Activated B cell treated with CpG ODN at 0.5 μM for 24 hours (primary cell): ENCODE measurements around the gene C1orf56. TPM values are rescaled to one million over a fixed set of nuclear protein-coding genes. Genes with fewer than 3 reads are reported as not detected.
A peak's percentile ranks its signal among the peaks of the same experiment; 100 is the strongest.
"Not testable (repeated sequence)": the region's sequence is repeated elsewhere in the genome, so short reads cannot be mapped to it uniquely, and the experiment has no call there.

Experiments used
- ATAC-seq: fragments of 200-7000 bp; cut with Tn5 transposase; one replicate; pipeline ENCODE4 v1.10.0; 2021; ENCODE audit warnings: low read depth, mild to moderate bottlenecking, moderate library complexity
- CTCF ChIA-PET: fragments of 350-600 bp; sonication (Branson Sonifier 250); formaldehyde crosslinking; loops from one replicate; lab custom pipeline; 2021; ENCODE audit warnings: antibody characterized with exemption; lab: Charles Lee
- POLR2A ChIA-PET: fragments of 350-600 bp; sonication (Branson Sonifier 250); formaldehyde crosslinking; loops from one replicate; lab custom pipeline; 2021; ENCODE audit warnings: antibody characterized with exemption; lab: Charles Lee
- DNase-seq: peaks from one replicate; pipeline ENCODE4 v3.0.0; 2022
- H3K27ac Mint-ChIP-seq: one replicate; pipeline ENCODE4 v1.8.0; 2020; ENCODE audit warnings: mixed read lengths
- H3K27me3 Mint-ChIP-seq: one replicate; pipeline ENCODE4 v1.8.0; 2021; ENCODE audit warnings: mixed read lengths
- H3K36me3 Mint-ChIP-seq: one replicate; pipeline ENCODE4 v1.8.0; 2021; ENCODE audit warnings: low read depth, mixed read lengths
- H3K4me1 Mint-ChIP-seq: one replicate; pipeline ENCODE4 v1.8.0; 2021; ENCODE audit warnings: mixed read lengths
- H3K4me3 Mint-ChIP-seq: one replicate; pipeline ENCODE4 v1.8.0; 2020; ENCODE audit warnings: mild to moderate bottlenecking, mixed read lengths
- H3K9me3 Mint-ChIP-seq: one replicate; pipeline ENCODE4 v1.8.0; 2020; ENCODE audit warnings: mixed read lengths
- intact Hi-C: fragments of 100-400 bp; cut with micrococcal nuclease; formaldehyde crosslinking; loops from one replicate; pipeline ENCODE4 v1.15.1; 2024
- total RNA-seq: library from RNA; stranded (reverse); gene quantifications from 2 replicates; pipeline ENCODE4 v1.2.3, GENCODE V29; 2022
- TF ChIP-seq, protein P1 (sequence below): fragments of 200-600 bp; IDR thresholded peaks from one replicate; pipeline ENCODE4 v1.8.0; 2022; ENCODE audit warnings: antibody characterized with exemption, mild to moderate bottlenecking

Gene C1orf56
- total RNA-seq, 1 donor from 2014 or later, result 2.5 TPM

DNA sequence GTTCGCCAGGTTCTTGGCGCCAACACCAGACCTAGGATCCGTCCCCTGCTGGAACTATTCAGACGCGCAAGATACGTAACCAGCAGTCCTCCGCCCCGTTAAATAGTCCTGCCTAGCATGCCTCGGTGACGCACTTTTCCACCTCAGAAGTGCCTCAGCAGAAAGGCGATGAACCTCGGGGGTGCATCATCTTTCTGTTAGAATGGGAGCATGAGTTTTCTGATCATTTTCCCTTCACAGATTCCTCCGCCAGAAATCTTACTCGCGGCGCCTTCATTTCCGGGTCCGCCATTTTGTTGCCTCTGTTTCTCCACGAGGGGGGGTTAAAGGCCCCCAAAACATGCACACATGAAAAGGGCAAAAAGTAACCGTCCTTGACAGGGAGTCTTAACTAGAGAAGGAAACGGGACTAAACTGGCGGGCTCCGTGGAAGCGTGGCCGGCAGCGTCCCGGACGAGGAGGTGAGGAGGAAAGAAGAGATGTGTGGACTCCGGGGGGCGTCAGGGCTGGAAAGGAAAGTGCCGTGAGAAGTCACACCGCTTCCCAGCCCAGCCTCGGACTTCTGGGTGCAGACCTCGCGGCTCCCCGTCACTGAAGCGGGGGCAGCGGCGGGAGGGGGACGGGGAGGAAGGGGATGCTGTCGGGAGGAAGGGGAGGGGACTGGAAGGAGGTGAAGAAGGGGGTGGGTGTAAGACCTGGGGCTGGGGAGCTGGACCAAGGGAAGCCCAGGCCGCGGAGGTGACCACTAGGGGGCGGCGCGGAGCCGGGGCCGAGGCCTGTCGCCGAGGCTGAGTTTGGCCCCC is 23.1 kb downstream of the C1orf56 start, which contains the start of gene GABPB2:
GABPB2 (plus strand) TSS at position 288 of the 803 bp plus-strand sequence. CDS start 17,429 bp downstream, outside the sequence.
- TF ChIP-seq, protein P1, sequence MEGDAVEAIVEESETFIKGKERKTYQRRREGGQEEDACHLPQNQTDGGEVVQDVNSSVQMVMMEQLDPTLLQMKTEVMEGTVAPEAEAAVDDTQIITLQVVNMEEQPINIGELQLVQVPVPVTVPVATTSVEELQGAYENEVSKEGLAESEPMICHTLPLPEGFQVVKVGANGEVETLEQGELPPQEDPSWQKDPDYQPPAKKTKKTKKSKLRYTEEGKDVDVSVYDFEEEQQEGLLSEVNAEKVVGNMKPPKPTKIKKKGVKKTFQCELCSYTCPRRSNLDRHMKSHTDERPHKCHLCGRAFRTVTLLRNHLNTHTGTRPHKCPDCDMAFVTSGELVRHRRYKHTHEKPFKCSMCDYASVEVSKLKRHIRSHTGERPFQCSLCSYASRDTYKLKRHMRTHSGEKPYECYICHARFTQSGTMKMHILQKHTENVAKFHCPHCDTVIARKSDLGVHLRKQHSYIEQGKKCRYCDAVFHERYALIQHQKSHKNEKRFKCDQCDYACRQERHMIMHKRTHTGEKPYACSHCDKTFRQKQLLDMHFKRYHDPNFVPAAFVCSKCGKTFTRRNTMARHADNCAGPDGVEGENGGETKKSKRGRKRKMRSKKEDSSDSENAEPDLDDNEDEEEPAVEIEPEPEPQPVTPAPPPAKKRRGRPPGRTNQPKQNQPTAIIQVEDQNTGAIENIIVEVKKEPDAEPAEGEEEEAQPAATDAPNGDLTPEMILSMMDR, result peak; percentile 25
- H3K4me1 Mint-ChIP-seq, result peaks cover 16% of the 10 kb centered on the region
- ChIA-PET POLR2A (interaction anchor here (0.5 to 3.3 kb wide), 24 partner anchors 12 to 750 kb away, joined by 3 to 98 read pairs (median 5); partner anchors contain the start of genes C1orf56, CDC42SE1, CERS2 and FALEC), CTCF (interaction anchor here (0.5 to 2.1 kb wide), 13 partner anchors 8 to 134 kb away, joined by 3 to 12 read pairs (median 3); partner anchors contain the start of genes C1orf56, CDC42SE1, MLLT11 and TNFAIP8L2)
- H3K27ac Mint-ChIP-seq, result peak within 1 kb of the TSS; percentile 100
- no peaks in the 10 kb centered on the region for H3K27me3 Mint-ChIP-seq
- peak; percentile 89 for DNase-seq
- intact Hi-C loops, result loop anchor here (1.0 to 2.0 kb wide), 11 partner anchors 11 to 212 kb away; partner anchors contain the start of genes CDC42SE1, LYSMD1, PRUNE1 and PSMD4
- H3K4me3 Mint-ChIP-seq, result peak within 1 kb of the TSS; percentile 97
- peaks cover 20% of the 10 kb centered on the region for H3K36me3 Mint-ChIP-seq
- ATAC-seq, result peak; percentile 87
- H3K9me3 Mint-ChIP-seq, result no peaks in the 10 kb centered on the region

DNA sequence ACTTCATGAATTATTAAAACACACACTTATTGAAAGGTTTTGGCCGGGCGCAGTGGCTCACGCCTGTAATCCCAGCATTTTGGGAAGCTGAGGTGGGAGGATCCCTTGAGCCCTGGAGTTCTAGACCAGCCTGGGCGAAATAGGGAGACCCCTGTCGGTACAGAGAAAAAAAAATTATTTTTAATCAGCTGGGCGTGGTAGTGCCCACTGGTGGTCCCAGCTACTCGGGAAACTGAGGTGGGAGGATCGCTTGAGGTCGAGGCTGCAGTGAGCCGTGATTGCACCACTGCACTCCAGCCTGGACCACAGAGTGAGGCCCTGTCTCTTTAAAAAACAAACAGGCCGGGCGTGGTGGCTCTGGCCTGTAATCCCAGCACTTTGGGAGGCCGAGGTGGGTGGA is 24.7 kb downstream of the C1orf56 start:
- no peak for ATAC-seq
- Mint-ChIP-seq H3K4me3 (peak overlapping the region; percentile 97), H3K27me3 (no peaks in the 10 kb centered on the region), H3K27ac (no peak overlapping the region), H3K4me1 (peaks cover 16% of the 10 kb centered on the region), H3K9me3 (no peaks in the 10 kb centered on the region), H3K36me3 (peaks cover 21% of the 10 kb centered on the region)
- TF ChIP-seq, protein P1, result no peak
- ChIA-PET POLR2A (interaction anchor here (0.5 to 3.3 kb wide), 4 partner anchors 13 to 118 kb away, joined by 3 to 98 read pairs (median 20); partner anchors contain the start of genes C1orf56, CDC42SE1, MLLT11 and VPS72), CTCF (interaction anchor here (0.7 to 2.1 kb wide), 6 partner anchors 12 to 118 kb away, joined by 3 to 12 read pairs (median 3); partner anchors contain the start of genes C1orf56, CDC42SE1, MLLT11 and TNFAIP8L2)
- intact Hi-C loops, result no loop called here
- no peak for DNase-seq

DNA sequence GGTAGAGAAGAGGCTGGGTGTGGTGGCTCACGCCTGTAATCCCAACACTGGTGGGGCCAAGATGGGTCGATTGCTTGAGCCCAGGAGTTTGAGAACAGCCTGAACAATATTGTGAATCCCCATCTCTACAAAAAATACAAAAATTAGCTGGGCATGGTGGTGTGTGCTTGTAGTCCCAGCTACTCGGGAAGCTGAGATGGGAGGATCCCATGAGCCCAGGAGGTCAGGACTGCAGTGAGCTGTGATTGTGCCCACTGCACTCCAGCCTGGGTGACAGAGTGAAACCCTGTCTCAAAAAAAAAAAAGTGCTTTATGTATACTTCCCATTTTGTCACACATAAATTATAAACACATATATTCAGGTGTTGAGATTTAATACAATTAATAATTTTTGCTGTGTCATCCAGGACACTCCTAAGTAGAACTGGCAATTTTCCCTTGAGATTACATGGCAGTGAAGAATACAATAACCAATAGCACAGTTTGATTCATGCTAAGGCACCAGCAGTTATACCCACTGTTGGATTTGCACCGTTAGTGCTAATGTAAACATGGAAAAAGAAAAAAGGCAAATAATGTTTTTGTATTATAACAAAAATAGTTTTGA is 38.5 kb downstream of the C1orf56 start:
- no peaks in the 10 kb centered on the region for H3K9me3 Mint-ChIP-seq
- H3K36me3 Mint-ChIP-seq, result peaks cover 8% of the 10 kb centered on the region
- no peak overlapping the region for H3K4me3 Mint-ChIP-seq
- intact Hi-C loops, result no loop called here
- peaks cover 6% of the 10 kb centered on the region for H3K4me1 Mint-ChIP-seq
- CTCF ChIA-PET, result interaction anchor here (0.6 to 0.7 kb wide), 2 partner anchors 14 to 234 kb away, joined by 3 read pairs; no protein-coding TSS in a partner anchor
- no peak for DNase-seq
- POLR2A ChIA-PET, result interaction anchor here (0.6 to 1.3 kb wide), 2 partner anchors 15 to 26 kb away, joined by 4 to 5 read pairs; partner anchors contain the start of gene CDC42SE1
- H3K27me3 Mint-ChIP-seq, result no peaks in the 10 kb centered on the region
- ATAC-seq, result no peak
- TF ChIP-seq, protein P1, result no peak
- H3K27ac Mint-ChIP-seq, result no peak overlapping the region

GRCh38 chr1:151097426-151097825 is 49.9 kb downstream of the C1orf56 start:
- H3K4me3 Mint-ChIP-seq, POLR2A ChIA-PET, H3K27ac Mint-ChIP-seq, H3K9me3 Mint-ChIP-seq, H3K27me3 Mint-ChIP-seq, DNase-seq, ATAC-seq, intact Hi-C loops, H3K4me1 Mint-ChIP-seq: not testable (repeated sequence)
- peaks cover 15% of the 10 kb centered on the region for H3K36me3 Mint-ChIP-seq
- CTCF ChIA-PET, result interaction anchor here (6.9 kb wide), 1 partner anchor 59 kb away, joined by 160 read pairs; the partner anchor contains the start of gene TNFAIP8L2

DNA sequence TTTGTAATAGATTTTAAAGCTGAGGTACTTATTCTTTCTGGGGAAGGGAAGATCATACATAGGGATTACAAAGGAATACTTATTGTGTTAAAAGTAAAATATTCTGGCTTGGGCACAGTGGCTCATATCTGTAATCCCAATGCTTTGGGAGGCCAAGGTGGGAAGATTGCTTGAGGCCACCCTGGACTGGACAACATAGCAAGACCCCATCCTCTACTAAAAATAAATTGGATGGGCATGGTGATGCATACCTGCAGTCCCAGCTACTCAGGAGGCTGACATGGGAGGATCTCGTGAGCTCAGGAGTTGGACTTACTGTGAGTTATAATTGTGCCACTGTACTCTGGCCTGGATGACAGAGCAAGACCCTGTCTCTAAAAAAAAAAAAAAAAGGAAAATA is 50.6 kb downstream of the C1orf56 start:
- peaks cover 15% of the 10 kb centered on the region for H3K36me3 Mint-ChIP-seq
- H3K4me1 Mint-ChIP-seq, result no peaks in the 10 kb centered on the region
- ChIA-PET POLR2A (interaction anchor here (0.7 kb wide), 1 partner anchor 33 kb away, joined by 13 read pairs; no protein-coding TSS in a partner anchor), CTCF (interaction anchor here (6.9 kb wide), 1 partner anchor 59 kb away, joined by 160 read pairs; the partner anchor contains the start of gene TNFAIP8L2)
- intact Hi-C loops, result no loop called here
- no peak overlapping the region for H3K27ac Mint-ChIP-seq
- no peak for DNase-seq
- no peaks in the 10 kb centered on the region for H3K27me3 Mint-ChIP-seq
- TF ChIP-seq, protein P1, result no peak
- H3K4me3 Mint-ChIP-seq, result no peak overlapping the region
- no peak for ATAC-seq
- no peaks in the 10 kb centered on the region for H3K9me3 Mint-ChIP-seq
